Epithelial cell of esophagus (primary cell): ENCODE data around the gene FCGR3B.
"Not testable (repeated sequence)": the region's sequence is repeated elsewhere in the genome, so short reads cannot be mapped to it uniquely, and the experiment has no call there.

ENCODE experiments used
- DNase-seq: peaks from one replicate; pipeline ENCODE4 v3.0.0; 2010; ENCODE audit warnings: low read depth
- H3K4me3 ChIP-seq: 2 replicates; pipeline ENCODE4 v1.5.1; 2011; ENCODE audit warnings: mild to moderate bottlenecking, low read length, control low read depth
- TF ChIP-seq, protein P1 (sequence below): IDR thresholded peaks from 2 replicates; pipeline ENCODE4 v1.5.1; 2011; ENCODE audit warnings: low read depth, mild to moderate bottlenecking, low read length, control low read depth, inconsistent platforms; ENCODE audit not compliant: insufficient read depth; ENCODE audit errors: missing control alignments

Gene FCGR3B

DNA sequence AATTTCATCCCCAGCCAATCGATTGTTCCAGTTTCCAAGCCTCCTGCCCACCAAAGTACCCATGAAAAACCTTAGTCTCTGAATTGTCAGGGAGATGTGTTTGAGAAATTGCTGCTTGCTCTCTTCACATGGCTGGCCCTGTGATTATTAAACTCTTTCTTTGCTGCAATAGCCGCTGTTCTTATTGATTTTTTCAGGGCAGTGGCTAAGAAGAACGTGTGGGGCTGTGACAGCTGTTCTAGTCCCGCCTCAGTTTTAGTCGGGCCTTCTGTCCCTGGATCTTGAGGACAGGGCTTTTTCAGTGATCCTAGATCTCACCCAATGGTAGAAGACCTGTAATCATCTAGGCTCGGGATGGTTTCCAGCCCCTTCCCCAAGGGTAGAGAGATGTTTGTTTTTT lies 23.0 kb upstream of the FCGR3B start:
- not testable (repeated sequence) for H3K4me3 ChIP-seq, DNase-seq

DNA sequence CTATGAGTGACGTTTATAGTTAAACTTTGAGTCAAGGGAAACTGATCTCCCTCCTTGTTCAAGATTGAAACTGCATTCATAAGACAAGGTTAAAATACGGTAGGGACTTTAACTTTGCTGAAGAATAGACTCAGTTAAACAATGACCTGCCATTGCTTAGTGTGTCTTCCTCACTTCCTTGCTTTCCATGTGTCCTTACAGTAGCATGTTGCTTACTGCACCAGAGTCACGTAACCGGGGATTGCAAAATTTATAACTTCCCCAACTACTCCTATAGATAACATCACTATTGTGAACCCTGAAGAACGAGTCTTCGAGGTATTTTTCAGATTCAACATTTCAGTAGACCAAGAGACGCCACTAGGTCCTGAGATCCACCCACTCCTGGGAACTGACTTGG lies 22.6 kb upstream of the FCGR3B start:
- H3K4me3 ChIP-seq, DNase-seq: not testable (repeated sequence)

DNA sequence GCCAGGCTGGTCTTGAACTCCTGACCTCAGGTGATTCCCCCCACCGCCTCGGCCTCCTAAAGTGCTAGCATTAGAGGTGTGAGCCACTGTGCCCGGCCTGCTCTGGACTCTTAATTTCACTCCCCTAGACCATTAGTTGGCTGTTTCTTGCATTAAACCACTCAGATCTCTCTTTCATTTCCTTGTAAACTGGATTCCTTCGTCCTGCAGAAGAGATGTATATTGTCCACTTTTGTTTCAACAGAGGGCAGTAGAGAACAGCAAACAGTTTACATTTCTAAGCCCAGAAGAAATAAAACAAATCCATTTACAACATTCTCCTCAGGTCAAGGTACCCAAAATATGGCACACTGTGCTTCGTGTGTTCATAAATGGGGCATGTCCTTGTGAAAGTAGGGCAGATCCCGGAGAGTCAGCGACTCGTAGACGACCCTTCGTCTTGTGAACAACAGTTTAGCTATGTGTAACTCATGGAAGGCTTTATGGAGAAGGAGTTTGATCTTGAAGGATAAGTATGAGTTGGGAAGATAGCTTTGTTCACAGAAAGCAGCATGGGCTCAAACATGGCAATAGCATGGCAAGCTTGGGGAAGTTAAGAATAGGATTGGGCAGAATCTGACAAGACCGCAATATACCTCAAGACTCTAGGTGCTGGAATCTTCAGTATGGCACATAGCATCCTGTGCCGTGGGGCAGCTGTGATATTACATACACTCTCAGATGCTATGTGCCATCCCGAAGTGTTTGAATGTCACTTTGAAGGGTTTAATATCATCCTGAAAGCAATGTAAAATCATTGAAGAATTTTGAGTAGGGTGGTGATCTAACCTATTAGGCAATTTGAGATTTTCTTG lies 16.8 kb upstream of the FCGR3B start:
- peak; percentile 41 for DNase-seq
- TF ChIP-seq, protein P1, sequence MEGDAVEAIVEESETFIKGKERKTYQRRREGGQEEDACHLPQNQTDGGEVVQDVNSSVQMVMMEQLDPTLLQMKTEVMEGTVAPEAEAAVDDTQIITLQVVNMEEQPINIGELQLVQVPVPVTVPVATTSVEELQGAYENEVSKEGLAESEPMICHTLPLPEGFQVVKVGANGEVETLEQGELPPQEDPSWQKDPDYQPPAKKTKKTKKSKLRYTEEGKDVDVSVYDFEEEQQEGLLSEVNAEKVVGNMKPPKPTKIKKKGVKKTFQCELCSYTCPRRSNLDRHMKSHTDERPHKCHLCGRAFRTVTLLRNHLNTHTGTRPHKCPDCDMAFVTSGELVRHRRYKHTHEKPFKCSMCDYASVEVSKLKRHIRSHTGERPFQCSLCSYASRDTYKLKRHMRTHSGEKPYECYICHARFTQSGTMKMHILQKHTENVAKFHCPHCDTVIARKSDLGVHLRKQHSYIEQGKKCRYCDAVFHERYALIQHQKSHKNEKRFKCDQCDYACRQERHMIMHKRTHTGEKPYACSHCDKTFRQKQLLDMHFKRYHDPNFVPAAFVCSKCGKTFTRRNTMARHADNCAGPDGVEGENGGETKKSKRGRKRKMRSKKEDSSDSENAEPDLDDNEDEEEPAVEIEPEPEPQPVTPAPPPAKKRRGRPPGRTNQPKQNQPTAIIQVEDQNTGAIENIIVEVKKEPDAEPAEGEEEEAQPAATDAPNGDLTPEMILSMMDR: peak; percentile 51
- H3K4me3 ChIP-seq: not testable (repeated sequence)

DNA sequence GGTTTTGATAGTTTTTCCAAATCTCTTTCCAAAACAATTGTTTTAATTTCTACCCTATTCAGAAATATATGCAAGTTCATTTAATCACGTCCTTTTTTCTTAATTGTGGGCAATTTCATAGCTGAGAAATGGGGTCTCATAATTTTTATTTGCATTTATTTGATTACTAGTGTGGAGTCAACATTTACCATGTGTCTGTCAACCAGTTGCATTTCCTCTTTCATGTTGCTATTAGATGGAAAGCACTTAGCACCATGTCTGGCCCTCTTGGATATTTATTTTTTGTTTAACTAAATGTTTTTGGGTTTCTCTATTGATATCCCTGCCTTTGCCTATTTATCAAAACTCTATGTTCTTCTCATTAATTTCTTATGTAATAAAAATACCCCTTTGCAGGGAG lies 13.9 kb upstream of the FCGR3B start:
- H3K4me3 ChIP-seq, DNase-seq: not testable (repeated sequence)

DNA sequence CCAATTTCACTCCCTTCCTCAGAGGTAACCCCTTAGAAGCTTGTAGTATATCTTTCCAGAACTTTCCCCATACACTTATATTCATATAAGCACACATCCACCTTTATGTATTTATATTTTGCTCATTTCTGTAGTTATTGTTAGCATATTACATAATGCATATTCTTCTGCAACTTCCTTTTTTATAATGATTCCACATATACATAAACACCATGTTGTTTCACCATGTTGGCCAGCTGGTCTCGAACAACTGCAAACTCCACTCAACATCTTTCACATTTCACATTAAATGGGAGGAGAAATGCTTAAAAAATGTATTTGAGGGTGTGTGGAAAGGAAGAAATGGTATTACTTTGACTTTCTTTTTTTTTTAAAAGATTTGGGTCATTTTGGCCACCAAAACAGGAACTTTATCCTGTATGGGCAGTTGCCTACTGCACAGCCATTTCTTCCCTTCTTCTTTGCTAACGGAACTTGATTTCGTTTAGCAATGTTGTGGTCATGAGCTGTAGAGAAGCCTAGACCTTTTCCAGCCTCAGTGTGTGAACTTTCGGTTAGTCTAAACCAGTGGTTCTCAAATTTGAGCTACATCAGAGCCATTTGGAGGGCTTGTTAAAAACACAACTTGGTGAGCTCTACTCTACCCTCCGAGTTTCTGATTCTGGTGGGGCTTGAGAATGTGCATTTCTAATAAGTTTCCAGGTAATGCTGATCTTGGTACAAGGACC lies 12.7 kb upstream of the FCGR3B start:
- DNase-seq, H3K4me3 ChIP-seq: not testable (repeated sequence)

DNA sequence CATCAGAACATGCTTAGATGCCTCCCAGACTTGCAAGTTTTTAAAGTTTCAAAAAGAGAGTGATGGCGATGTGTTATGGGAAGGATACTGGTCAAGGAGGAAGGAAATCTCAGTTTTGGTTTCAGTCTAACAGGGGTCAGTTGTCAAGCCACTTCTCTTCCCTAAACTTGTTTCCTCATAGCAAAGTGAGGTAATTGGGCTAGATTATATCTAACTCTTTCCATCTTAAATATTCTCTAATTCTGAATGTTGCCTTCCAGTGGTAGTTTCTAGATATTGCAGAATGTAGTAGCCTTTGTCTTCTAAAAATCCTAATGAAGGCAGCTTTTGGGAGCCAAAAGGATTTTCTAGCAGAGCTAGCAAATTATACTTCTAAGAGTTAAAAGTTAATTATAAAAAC lies 11.7 kb upstream of the FCGR3B start:
- not testable (repeated sequence) for DNase-seq, H3K4me3 ChIP-seq

DNA sequence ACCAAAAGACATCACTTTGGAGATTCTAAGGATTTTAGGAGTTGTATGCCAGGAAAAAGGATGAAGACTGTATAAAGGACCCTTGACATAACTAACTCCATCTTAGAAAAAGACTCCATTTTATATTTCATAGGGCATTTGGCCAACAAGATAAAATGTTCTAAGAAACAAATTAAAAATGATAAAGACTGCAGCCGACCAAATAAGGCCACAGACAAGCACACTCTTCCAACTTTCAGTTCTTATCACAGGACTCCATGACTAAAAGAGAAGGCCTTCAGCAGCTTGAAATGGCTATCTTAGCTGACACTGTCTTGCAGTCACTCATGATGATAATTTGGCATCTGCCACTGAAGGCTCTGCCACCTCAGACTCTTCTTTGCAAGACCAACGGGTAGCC lies 8.2 kb upstream of the FCGR3B start:
- DNase-seq, H3K4me3 ChIP-seq: not testable (repeated sequence)

DNA sequence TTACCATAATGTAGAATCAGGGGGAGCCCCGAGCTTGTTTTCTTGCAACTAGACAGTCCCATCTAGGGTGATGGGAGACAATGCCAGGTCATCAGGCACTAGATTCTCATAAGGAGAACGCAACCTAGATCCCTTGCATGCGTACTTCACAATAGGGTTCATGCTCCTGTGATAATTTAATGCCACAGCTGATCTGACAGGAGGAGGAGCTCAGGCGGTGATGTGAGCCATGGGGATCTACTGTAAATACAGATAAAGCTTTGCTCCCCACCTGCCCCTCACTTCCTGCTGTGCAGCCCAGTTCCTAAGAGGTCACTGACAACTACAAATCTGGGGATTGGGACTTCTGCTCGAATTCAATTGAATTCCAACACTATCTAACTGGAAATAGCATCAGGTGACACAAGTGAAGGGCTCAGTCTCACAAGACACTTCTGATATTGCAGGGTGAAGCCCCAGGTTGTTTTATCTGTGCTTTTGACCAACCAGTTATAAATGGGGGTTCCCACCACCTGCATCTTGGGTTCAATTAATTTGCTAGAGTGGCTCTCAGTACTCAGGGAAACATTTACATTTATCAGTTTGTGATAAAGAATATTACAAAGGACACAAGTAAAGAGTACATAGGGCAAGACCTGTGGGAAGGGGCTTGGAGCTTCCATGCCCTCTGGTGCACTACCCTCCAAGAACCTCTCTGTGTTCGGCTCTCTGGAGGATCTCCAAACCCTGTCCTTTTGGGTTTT lies 7.4 kb upstream of the FCGR3B start:
- not testable (repeated sequence) for H3K4me3 ChIP-seq, DNase-seq

DNA sequence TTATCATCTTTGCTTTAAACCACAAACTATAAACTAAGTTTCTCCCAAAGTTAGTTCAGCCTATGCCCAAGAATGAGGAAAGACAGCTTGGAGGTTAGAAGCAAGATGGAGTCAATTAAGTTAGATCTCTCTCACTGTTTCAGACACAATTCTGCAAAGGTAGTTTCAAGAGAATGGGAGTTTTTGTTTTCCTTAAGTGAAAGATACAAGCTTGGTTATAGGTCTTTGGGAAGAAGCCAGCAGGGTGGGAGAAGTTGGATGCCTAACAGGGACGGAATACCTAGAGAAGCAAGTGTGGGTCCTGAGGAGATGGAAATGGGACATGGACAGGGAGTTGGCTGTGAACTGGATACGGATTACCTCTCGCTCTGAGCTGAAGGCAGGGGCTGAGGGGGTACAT lies 6.0 kb upstream of the FCGR3B start:
- not testable (repeated sequence) for DNase-seq, H3K4me3 ChIP-seq

DNA sequence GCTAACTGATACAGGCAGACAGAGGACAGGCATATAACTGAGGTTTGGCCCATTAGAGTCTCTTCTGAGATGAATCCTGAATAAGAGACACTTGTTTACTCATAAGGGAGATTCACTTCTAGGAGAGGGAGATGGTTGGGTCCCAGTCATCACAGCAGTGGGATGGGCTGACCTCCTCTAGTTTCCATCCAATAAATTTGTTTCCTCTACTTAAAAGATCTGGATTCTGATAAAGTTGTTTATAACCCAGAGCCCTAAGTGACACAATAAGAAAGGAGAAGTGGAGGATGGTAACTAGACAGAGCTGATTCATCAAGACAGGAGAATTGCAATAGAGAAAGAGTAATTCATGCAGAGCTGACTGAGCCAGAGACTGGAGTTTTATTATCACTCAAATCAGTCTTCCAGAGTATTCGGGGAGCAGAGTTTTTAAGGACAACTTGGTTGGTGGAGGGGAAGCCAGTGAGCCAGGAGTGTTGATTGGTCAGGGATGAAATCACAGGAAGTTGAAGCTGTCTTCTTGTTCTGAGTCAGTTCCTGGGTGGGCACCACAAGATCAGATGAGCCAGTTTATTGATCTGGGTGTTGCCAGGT lies 5.3 kb upstream of the FCGR3B start:
- H3K4me3 ChIP-seq: not testable (repeated sequence)
- peak; percentile 5 for DNase-seq

DNA sequence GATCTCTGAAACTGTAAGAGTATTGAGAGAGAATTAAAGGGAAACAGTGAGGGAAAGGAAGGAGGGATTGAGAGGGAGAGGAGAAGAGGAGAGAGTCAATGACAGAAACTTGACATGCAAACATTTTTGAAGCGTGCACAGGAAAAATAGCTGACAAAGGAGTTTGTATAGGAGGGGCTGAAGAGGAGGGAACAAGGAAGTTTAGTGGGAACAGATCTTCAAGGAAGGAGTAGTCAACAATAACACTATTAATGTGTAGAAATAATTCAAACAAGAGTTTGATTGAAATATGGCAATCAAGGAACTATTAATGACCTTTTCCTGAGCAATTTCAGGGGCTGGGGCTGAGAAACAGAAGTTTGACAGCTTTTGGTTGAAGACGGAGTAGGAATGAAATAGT lies 4.0 kb upstream of the FCGR3B start:
- DNase-seq, H3K4me3 ChIP-seq: not testable (repeated sequence)

DNA sequence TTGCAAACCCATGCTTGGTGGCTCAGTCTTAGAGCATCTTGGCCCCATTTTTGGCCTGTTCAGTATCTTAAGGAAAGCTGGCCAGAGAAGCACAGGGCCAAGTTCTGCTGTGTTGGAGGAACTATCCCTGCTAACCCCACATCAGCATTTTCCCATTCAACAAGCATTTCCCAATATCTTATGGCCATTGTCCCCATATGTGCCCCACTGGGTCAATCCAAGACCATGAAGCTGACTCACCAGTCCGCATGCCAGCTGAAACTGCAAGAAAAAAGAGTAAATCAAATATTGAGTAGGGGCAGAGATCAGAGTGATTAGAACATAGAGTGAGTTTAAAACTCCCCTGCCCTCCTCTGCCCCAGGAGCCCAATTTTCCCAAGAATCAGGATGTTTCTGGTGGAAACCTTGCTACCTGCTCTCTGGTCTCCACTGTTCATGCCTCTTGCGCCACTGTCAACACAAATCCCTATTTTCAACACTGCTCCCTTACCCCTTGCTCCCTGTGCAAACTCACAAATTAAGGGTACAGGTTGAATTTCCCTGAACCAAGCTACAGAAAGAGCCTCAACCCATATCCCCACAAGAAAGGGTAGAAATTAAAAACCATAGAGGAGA lies 741 bp downstream of the FCGR3B start:
- not testable (repeated sequence) for H3K4me3 ChIP-seq, DNase-seq

DNA sequence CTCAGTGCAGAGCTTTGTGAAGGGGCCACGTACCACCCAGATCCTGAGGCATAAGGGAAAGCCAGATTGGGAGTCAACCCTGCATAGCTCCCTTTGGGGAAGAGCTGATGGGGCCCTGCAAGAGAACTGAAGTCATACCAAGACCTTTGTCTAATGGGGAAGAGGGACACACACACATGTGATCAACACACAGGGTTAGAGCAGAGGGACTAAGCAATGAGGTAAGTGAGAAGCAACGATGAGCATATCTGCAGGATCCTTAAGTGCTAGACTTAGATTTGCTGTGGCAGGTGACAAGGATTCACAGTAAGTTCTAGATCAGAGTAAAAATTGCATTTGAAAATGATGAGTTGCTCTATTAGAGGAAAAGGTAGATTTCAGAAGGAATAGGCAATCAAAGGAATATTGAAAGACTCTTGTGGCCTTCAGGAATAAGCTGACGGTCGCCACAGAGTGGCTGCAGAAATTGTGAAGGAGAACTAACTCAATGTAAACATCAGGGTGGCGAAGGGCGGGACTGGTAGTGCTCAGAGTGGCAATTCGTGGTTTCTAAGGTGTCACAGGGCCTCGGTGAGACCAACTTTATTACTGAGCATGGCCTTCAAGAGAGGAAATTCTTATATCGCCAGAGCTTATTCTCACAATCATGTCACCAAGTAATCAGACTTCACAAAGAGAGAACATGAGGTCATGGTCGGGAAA lies 4.4 kb downstream of the FCGR3B start:
- H3K4me3 ChIP-seq, DNase-seq: not testable (repeated sequence)

DNA sequence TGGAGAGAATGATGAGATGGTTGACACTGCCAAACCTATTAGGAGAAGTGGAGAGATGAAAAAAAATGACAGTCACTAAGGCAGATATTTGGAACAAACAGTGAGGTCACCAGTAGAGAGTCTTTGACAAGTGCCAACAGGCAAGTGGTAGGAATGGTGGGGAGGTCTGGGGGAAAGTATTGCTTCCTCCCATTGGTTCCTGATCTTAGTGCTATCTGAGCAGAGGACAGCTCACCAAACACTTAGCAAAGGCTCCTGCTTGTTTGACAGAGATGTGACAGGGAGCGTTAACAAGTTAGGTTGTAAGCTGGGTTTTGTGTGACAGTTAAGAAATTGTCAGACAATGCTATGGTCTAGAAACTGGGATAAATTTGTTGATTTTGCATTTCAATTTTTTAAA lies 6.4 kb downstream of the FCGR3B start:
- DNase-seq: not testable (repeated sequence)

DNA sequence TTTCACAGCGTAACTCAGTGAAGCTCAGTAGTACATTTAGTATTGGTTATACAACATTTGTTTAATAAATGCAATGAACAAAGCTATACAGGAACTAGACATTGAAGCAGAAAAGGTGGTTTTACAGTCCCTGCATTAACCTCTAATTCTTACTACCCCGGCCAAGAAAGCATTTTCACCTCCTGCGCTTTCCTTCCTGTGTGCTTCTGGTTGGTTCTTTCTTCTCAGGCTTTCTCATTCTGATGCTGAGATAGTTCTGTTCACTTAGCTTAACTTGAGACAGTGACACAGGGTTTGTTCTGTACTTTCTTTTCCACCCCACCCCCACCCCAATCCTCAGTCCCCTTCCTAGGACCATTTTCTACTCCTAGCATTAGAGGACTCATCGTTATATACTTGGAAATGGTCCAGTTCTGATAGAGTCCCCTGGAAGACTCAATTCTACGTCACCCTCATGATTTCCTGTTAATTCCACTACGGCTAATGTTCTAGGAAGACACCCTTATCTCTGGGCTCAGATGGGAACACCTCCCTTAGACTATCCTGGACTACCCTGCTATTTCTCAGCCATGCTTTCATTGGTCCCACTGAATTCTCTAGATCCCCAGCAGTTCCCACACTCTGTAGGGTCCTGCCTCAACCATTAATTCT lies 7.5 kb downstream of the FCGR3B start:
- not testable (repeated sequence) for DNase-seq

More for the DNA sequence above, 6.4 kb downstream of the FCGR3B start:
- H3K4me3 ChIP-seq: not testable (repeated sequence)

DNA sequence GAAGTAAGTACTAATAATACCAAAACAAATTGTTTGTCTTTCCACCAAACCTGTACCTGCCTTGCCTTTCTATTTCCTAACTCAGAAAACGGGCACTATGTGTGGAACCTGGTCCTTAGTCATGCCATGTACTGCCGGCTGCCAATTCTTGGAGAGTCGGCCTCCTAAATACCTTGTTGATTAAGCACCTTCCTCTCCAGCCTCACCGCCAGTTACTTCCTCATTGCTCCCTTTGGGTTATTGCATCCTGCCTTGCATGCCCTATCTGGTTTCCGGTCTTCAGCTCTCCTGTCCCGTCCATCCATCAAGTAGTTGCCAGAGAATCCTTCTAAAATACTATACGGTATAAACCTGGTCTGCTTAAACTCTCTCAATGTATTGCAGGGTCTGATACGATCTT lies 8.9 kb downstream of the FCGR3B start:
- peak; percentile 71 for DNase-seq
- H3K4me3 ChIP-seq: peak overlapping the region; percentile 51

More for the DNA sequence above, 7.5 kb downstream of the FCGR3B start:
- not testable (repeated sequence) for H3K4me3 ChIP-seq
